GM06990 (cell line): ENCODE data around the gene ASGR1.

Experiments used
- DNase-seq: peaks from one replicate; pipeline ENCODE4 v3.0.0-alpha.2; 2011; ENCODE audit not compliant: insufficient read length; ENCODE audit errors: extremely low read depth
- H3K27me3 ChIP-seq: replicated peaks from 2 replicates; pipeline ENCODE4 v1.6.0; 2011; ENCODE audit warnings: low read length; ENCODE audit not compliant: control insufficient read depth, insufficient read depth
- H3K36me3 ChIP-seq: 2 replicates; pipeline ENCODE4 v1.5.1; 2011; ENCODE audit warnings: low read length; ENCODE audit not compliant: control insufficient read depth, insufficient read depth
- H3K4me3 ChIP-seq: replicated peaks from 2 replicates; pipeline ENCODE4 v1.5.1; 2011; ENCODE audit warnings: low read depth, mild to moderate bottlenecking, control low read depth, low read length
- TF ChIP-seq, protein P1 (sequence below): IDR thresholded peaks from 2 replicates; pipeline ENCODE4 v1.5.1; 2011; ENCODE audit warnings: low read length, control low read depth, mild to moderate bottlenecking, inconsistent platforms; ENCODE audit not compliant: insufficient read depth, poor library complexity, severe bottlenecking

ASGR1 gene

DNA sequence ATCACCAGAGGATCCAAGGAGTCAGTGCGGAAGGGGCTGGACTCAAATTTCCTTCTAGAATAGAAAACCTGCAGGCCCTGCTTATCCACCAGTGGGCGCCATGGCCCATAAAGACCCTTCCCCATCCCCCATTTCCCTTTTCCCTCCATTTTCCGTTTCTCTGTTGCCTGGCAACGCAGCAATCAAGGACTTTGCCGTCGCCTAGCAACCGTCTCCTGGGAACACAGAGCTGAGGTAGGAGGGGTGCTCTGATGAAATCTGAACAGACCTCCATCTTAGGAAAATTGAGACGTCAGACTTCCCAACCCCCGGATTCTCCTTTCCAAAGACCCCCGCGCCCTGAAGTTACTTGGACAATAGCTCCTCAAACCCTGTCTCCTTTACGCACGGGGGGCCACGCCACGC lies 34.7 kb upstream of the ASGR1 start:
- Histone ChIP-seq H3K4me3 (peak overlapping the region; percentile 57), H3K36me3 (no peaks in the 10 kb centered on the region), H3K27me3 (no peaks in the 10 kb centered on the region)
- no peak for DNase-seq
- TF ChIP-seq, protein P1, sequence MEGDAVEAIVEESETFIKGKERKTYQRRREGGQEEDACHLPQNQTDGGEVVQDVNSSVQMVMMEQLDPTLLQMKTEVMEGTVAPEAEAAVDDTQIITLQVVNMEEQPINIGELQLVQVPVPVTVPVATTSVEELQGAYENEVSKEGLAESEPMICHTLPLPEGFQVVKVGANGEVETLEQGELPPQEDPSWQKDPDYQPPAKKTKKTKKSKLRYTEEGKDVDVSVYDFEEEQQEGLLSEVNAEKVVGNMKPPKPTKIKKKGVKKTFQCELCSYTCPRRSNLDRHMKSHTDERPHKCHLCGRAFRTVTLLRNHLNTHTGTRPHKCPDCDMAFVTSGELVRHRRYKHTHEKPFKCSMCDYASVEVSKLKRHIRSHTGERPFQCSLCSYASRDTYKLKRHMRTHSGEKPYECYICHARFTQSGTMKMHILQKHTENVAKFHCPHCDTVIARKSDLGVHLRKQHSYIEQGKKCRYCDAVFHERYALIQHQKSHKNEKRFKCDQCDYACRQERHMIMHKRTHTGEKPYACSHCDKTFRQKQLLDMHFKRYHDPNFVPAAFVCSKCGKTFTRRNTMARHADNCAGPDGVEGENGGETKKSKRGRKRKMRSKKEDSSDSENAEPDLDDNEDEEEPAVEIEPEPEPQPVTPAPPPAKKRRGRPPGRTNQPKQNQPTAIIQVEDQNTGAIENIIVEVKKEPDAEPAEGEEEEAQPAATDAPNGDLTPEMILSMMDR = peak; percentile 56

DNA sequence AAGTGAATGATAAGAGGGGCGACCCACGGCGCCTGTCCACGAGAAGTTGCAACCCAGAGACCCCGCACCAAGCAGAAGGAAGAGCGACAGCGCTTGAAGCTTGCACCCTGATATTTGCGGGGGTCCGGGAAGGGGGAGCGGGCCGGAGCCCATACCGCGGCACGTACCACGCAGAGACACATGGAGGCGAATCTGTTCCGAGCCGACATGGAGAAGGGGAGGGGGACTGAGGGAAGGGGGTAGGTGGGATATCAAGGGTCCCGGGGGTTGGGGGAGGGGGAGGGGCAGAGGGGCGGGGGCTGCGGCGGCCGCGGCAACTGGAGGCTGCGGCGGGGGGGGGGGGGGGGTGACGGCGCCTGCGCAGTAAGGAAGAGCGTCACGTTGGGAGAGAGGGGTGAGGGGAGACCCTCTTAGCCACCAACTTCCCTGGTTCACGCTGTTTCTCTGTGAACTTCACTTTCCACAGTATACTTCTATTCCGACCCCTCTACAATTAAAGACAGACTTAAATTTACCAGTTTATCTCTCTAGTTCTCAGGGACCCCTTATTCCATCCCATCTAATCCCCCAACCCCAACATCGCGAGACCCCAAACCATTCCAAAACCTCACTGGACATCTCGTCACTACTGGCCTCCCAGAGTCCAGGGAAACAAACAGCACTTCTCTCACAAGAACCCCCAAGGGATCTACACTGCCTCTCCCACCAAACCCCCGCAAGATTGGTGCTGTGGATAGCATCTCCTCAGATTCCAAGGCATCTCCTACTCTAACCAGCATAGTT lies 32.5 kb upstream of the ASGR1 start:
- no peaks in the 10 kb centered on the region for H3K27me3 ChIP-seq
- H3K4me3 ChIP-seq = no peak overlapping the region
- TF ChIP-seq, protein P1 = no peak
- no peak for DNase-seq
- H3K36me3 ChIP-seq = no peaks in the 10 kb centered on the region

DNA sequence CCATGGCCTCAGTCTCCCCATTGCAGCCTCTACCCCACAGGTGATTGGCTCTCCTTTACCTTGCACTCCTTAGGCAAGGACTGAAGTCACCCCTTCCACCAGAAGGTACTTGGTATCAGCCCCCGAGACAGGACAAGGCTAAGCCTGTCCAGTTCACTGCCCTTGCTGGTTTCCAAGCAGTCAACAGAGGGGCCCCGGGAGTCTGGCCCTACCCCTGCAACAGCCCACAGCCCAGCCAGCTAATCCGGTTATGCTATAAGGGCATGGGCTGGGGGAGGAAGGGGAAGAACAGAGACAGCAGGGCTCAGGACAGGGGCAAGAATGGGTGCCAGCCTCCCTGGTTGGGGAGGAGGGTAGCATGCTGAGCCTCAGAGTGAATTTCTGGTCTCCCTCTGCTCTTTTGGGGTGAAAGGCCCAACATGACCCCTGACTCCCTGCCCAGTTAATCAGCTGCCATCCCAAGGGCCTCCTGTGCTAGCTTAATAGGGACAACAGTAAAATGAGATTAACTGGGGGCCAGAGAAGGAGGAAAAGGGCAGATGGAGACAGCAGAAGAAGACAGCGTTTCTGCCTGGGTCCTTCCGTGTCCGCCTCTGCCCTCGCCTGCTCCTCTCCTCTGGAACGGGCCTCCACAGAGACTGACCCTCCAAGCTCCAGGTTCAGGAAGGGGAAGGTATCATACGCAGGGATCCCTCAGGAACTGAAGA lies 29.7 kb upstream of the ASGR1 start:
- TF ChIP-seq, protein P1 = no peak
- Histone ChIP-seq H3K4me3 (no peak overlapping the region), H3K27me3 (no peaks in the 10 kb centered on the region), H3K36me3 (no peaks in the 10 kb centered on the region)
- no peak for DNase-seq

DNA sequence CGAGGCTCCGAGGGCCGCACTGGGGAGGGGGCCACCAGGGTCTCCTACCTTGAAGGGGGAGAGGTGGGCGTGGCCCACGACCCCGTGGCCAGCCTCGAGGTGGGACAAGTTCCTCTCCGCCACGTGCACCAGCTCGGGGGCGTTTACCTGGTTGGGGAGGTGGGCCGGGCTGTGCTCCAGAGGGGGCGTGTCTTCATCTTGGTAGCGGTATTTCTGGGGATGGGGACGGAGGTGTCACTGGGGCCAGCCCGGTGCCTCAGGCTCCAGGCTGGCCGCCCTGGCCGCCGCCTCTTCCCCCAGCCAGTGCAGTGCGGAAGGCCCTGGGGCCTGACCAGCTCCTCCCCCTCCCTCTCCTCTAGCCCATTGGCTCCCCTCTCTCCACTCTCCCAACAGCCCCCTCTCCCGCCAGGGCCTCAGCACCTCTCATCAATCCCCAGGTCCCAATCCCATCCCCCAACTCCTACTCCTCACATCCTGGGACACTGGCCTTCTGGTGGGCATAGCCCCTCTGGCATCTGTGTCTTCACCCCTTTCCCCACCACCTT lies 28.9 kb upstream of the ASGR1 start:
- TF ChIP-seq, protein P1 = no peak
- Histone ChIP-seq H3K36me3 (no peaks in the 10 kb centered on the region), H3K4me3 (no peak overlapping the region), H3K27me3 (no peaks in the 10 kb centered on the region)
- DNase-seq = no peak

DNA sequence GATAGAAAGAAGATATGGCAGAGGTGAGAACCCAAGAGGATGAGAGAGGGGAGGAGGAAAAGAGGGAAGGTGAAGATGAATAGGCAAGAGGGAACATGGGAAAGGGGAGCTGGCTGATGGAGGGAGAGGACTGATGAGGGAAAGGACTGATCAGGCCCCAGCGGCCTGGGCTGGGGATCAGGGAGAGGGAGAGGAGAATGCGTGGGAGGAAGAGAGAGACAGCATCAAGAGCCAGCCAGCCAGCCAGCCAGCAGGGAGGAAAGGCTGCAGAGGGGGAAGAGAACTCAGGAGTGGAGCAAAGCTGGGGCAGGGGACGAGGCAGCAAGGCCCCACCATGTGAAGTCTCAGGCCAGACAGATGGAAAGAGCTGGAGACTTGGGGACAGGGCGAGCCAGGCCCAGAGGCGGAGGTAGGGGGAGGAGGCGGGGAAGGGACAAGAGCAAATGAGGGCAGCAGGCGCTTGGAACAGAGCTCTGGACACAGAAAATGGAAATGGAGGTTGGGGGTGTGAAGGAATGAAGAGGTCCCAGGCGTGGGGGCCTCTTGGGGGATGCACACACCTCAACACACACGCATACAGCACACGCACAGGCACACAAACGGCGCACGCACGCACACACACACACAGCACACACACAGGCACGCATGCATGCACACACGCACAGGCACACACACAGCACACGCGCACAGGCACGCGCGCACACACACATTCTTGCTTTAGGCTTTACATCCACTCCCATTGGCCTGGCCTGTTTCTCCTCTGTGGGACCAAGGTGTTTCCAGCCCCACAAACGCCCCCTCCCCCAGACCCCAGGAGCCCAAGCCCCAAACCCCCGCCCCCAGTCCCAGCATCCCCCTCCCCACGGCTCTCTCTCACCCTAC lies 28.2 kb upstream of the ASGR1 start:
- TF ChIP-seq, protein P1 = no peak
- Histone ChIP-seq H3K4me3 (no peak overlapping the region), H3K36me3 (no peaks in the 10 kb centered on the region), H3K27me3 (no peaks in the 10 kb centered on the region)
- DNase-seq = no peak
